Measurements from ENCODE around the gene GPR61. TPM values are rescaled to one million over a fixed set of nuclear protein-coding genes. Genes with fewer than 3 reads are reported as not detected.

The GPR61 gene
- polyA plus RNA-seq, 1 donor from 2014 or later = 9.7 TPM

GRCh38 chr1:109565241-109565640 lies 25.6 kb downstream of the GPR61 start:
- no peaks in the 10 kb centered on the region for H4K20me1 ChIP-seq (ENCODE audit: insufficient read depth)
- no peak overlapping the region for H3K4me2 ChIP-seq (ENCODE audit: low read length)
- TF ChIP-seq EZH2 (IDR thresholded peaks at IDR 0.05; ENCODE audit: borderline replicate concordance, insufficient read depth, low read length, poor library complexity, severe bottlenecking) = no peak
- no peak for TF ChIP-seq REST (IDR thresholded peaks at IDR 0.05; ENCODE audit: borderline replicate concordance)
- no peak for TF ChIP-seq TAF1 (IDR thresholded peaks at IDR 0.05; ENCODE audit: low read depth)
- no peak for TF ChIP-seq MXI1 (conservative IDR thresholded peaks at IDR 0.05; ENCODE audit: poor library complexity, severe bottlenecking)
- no peak for TF ChIP-seq SMC3 (conservative IDR thresholded peaks at IDR 0.05; ENCODE audit: poor library complexity)
- TF ChIP-seq POLR2AphosphoS5 (IDR thresholded peaks at IDR 0.05) = no peak
- TF ChIP-seq EP300 (conservative IDR thresholded peaks at IDR 0.05; ENCODE audit: poor library complexity, severe bottlenecking) = no peak
- TF ChIP-seq RAD21 (conservative IDR thresholded peaks at IDR 0.05) = no peak
- no peak for TF ChIP-seq CTCF (IDR thresholded peaks at IDR 0.05; ENCODE audit: poor library complexity, severe bottlenecking)
- H3F3A ChIP-seq (ENCODE audit: insufficient read depth, low read length, poor library complexity, severe bottlenecking) = no peaks in the 10 kb centered on the region
- H2AFZ ChIP-seq (ENCODE audit: low read depth, low read length) = no peak overlapping the region
- no peaks in the 10 kb centered on the region for H3K9me3 ChIP-seq (ENCODE audit: low read length)
- no peaks in the 10 kb centered on the region for H3K36me3 ChIP-seq (ENCODE audit: insufficient read depth, low read length)
- no peak overlapping the region for H3K9ac ChIP-seq (ENCODE audit: low read length)
- no peaks in the 10 kb centered on the region for H3K9me2 ChIP-seq (ENCODE audit: insufficient read depth, low read length)
- H3K79me2 ChIP-seq (replicated peaks; ENCODE audit: insufficient read depth, low read length) = peaks cover 88% of the 10 kb centered on the region
- no peak overlapping the region for H3K4me3 ChIP-seq (ENCODE audit: low read length)
- H3K27me3 ChIP-seq (ENCODE audit: insufficient read depth, low read depth, low read length) = no peaks in the 10 kb centered on the region
- H3K27ac ChIP-seq (ENCODE audit: low read length) = no peak overlapping the region

GRCh38 chr1:109566982-109567381 lies 27.3 kb downstream of the GPR61 start:
- Histone ChIP-seq H3K36me3 (ENCODE audit: insufficient read depth, low read length) (no peaks in the 10 kb centered on the region), H3K4me2 (ENCODE audit: low read length) (no peak overlapping the region), H3F3A (ENCODE audit: insufficient read depth, low read length, poor library complexity, severe bottlenecking) (no peaks in the 10 kb centered on the region), H3K4me3 (ENCODE audit: low read length) (no peak overlapping the region), H3K9me2 (ENCODE audit: insufficient read depth, low read length) (no peaks in the 10 kb centered on the region), H3K27me3 (ENCODE audit: insufficient read depth, low read depth, low read length) (no peaks in the 10 kb centered on the region), H2AFZ (ENCODE audit: low read depth, low read length) (no peak overlapping the region), H3K9ac (ENCODE audit: low read length) (no peak overlapping the region), H3K79me2 (replicated peaks; ENCODE audit: insufficient read depth, low read length) (peaks cover 85% of the 10 kb centered on the region), H3K9me3 (ENCODE audit: low read length) (no peaks in the 10 kb centered on the region), H4K20me1 (ENCODE audit: insufficient read depth) (no peaks in the 10 kb centered on the region), H3K27ac (ENCODE audit: low read length) (no peak overlapping the region)
- no peak for TF ChIP-seq TAF1 (IDR thresholded peaks at IDR 0.05; ENCODE audit: low read depth)
- no peak for TF ChIP-seq SMC3 (conservative IDR thresholded peaks at IDR 0.05; ENCODE audit: poor library complexity)
- no peak for TF ChIP-seq EZH2 (IDR thresholded peaks at IDR 0.05; ENCODE audit: borderline replicate concordance, insufficient read depth, low read length, poor library complexity, severe bottlenecking)
